ENCODE data around the gene DNAJB8.

Gene DNAJB8

DNA sequence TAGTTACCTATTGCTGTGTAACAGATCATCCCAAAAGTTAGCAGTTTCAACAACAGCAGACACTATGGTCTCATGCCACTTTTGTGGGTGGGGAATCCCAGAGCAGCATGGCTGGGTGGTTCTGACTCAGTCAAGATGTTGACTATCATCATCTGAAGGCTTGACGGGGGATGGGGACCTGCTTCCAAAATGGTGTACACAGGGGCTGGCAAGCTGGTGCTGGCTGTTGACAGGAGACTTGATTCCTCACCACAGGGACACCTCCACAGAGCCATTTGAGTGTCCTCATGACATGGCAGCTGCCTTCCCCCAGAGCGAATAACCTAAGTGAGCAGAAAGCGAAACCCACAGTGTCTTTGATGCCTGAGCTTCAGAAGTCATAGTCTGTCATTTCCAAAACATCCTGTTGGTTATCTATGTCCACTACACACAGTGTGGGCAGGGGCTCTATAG is 19.1 kb downstream of the DNAJB8 start:
- DNase-seq (ENCODE audit: low read depth, low spot score) = no peak

DNA sequence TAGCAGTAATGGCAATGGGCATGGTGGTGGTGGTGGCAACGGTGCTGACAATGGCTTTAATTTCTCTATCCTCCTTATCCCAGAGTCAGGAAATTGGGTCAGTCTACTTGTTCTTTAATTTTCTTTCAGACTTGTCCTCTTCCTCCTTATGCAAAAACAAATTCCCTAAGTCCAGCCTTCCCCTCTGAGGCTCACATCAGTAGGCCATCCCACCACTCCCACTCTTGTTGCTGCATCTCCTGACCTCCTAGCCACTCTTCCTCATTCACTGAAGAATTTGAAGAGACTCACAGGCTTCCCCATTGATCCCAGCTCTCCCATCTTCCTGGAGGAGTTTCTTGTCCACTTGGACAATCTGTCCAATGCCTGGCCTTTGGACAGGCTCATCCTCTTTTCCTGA is 19.9 kb downstream of the DNAJB8 start:
- no peak for DNase-seq (ENCODE audit: low read depth, low spot score)

DNA sequence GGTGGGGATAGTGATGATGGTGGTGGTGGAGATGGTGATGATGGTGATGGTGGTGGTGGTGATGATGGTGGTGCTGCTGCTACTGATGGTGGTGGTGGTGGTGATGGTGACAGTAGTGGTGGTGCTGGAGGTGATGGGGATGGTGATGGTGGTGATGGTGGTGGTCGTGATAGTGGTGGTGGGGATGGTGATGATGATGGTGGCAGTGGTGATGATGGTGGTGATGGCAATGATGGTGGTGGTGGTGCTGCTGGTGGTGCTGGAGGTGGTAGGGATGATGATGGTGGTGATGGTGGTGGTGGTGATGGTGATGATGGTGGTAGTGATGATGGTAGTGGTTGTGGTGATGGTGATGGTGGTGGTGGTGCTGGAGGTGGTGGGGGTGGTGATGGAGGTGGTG is 21.3 kb downstream of the DNAJB8 start:
- no peak for DNase-seq (ENCODE audit: low read depth, low spot score)

DNA sequence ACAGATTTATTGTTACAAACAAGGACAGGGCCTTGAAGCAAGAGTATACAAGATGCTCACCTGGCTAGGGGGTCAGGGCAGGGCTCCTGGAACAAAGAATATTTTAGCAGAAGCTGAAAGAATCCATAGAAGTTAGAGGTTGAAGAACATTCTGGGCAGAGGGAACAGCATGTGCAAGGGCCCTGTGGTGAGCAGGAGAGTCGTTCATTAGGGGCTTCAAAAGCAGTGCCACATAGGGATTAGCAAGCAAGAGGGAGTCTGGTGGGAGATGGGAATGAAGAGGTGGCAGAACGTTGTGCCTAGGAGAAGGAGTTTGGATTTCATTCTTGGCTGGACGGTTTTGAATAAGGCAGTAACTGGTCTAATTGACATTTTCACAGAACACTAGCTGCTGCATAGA is 22.9 kb downstream of the DNAJB8 start:
- no peak for DNase-seq (ENCODE audit: low read depth, low spot score)

DNA sequence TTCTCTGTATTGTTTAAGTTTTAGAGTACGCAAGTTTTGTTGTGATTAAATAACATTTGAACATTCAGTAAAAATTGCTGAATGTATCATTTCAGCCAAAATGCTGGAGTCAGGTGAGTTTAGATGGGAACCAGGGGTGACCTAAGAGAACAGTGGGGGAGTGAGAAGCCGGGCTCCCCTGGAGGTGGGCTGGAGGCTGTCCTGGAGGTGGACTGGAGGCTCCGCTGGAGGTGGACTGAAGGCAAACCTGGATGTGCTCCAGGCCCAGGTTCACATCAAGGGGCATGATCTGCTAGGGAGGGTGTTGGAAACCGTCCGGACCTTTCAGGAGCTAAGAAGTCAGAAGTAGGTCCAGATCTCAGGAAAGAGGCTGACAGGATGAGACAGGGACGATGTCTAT is 23.7 kb downstream of the DNAJB8 start:
- DNase-seq (ENCODE audit: low read depth, low spot score) = no peak

DNA sequence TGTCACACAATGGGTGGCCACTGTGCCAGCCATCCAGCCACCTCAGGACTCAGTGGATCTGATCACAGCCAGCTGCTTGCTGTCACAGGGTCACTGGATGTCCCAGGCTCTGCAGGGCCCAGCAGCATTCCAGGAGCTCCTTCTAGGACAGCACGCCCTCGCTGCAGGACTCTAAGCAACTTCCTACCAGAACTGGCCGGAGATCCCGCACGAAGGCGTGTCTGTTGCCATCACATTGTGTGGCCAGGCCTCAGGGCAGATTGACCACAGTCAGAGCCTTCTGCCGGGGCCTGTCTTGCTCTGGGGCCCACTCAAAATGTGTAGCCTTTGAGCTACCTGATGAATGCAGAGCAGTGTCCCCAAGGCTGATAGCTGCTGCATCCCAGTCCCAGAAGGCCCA is 24.6 kb downstream of the DNAJB8 start:
- DNase-seq (ENCODE audit: low read depth, low spot score) = no peak

DNA sequence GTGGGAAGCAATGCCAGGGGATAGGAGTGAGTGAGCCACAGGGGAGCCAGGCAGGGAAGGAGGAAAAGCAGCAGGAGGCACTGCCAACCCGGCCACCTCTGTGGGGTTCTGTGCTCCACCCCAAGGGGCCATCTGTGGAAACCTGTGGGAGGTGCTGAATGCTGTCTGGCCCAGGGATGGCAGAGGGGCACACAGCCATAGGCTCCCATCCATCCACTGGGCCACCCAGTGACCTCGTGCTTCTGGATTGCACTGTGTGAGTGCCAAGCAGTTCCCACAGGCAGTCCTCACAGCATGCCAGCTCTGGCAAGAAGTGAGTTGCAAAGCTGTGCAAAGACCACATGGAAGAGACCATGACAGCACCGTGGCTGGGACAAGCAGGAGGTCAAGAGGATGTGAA is 27.5 kb downstream of the DNAJB8 start:
- DNase-seq (ENCODE audit: low read depth, low spot score) = no peak

DNA sequence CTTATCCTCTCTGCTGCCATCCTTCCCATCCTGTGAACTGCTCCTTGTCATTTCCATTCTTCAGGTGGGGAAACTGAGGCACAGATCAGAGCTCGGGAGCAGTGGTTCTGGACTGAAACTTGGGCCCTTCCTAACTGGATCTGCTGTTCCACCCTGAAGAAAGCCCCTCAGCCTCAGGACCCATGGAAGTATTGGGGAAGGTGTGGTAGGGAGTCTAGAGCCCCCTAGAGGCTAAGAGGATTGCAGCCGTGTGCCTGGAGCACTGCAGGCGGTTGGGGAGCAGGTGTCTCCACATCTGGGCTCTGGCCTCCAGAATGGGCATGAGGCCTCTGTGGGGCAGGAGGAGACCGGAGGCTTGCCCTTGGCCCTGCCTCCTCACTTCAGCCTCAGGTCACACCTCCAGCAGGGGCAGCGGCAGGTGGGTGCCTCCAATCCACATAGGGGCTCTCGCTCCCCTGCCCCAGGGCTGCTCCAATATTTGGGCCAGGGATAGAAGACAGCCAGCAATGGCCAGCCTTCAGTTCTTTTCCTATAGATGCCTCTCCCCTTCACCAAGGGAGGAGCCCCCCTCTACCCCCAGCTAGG is 28.1 kb downstream of the DNAJB8 start:
- DNase-seq (ENCODE audit: low read depth, low spot score) = no peak

DNA sequence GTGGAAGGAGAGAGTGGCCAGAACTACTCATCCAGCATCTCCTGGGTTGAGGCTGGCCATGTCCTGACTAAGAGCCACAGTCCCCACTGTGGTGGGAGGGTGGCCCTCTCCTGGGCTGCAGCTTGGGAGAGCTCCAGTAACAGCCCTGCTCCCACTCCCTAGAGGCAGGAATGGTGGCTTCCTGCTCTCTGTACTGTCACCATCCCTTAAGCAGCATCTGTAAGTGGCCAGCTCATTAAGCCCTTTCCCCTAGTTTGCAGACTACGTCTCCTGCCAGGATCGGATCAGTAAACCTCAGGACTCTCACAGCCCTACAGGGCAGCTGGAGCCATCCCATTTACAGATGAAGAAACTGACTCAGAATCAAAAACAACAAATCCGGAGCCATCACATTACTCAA is 30.5 kb downstream of the DNAJB8 start:
- no peak for DNase-seq (ENCODE audit: low read depth, low spot score)

DNA sequence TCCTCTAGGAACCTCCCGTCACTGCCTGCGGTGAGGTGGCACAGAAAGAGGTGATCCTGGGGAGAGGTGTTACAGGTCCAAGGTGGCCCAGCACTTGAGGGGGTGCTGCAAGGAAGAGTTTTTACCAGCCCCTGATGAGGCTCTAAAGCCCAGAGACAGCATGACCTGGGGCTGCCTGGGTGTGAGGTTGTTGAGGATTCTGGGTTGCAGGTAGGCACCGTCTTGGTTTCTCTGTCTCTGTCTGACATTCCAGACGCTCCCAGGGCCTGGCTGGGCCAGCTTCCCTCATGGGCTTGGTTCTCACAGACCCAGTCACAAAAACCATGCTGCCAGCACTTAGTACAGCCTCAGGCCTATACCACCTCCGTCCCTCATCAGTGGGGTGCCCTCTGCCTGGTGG is 31.1 kb downstream of the DNAJB8 start:
- no peak for DNase-seq (ENCODE audit: low read depth, low spot score)

DNA sequence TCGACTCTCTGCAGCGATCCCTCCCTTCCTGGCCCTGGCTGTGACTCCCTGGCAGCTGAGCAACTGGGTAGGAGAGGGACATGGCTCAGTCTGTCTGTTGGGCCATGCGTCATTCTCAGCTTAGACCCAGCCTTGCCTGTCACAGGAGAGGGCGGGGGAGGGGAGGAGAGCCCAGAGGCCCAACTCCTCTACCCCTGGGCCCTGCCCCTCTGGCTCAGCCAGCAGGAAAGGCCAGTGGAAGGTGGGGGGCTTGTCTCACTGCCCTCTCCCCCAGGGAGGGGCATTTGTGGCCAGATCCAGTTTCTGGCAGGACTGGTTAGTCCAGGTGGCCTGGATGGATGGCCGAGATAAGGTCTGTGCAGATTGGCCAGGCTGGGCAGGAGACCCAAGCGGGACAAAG is 31.6 kb downstream of the DNAJB8 start:
- DNase-seq (ENCODE audit: low read depth, low spot score) = no peak

DNA sequence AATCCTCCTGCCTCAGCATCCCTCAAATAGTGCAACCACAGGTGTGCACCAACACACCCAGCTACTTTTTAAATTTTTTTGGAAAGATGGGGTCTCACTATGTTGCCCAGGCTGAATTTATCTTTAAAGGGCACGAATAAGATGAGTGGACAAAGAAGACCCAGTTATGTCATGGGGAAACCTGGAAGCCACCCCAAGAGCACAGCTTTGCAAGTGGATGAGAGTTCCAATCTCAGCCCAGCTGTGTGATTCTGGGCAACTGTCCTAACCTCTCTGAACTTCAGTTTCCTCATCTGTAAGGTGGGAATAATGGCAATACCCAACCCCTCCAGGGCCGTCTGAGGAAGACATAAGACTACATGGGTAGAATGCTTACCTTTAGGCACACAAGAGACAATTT is 32.2 kb downstream of the DNAJB8 start:
- no peak for DNase-seq (ENCODE audit: low read depth, low spot score)

DNA sequence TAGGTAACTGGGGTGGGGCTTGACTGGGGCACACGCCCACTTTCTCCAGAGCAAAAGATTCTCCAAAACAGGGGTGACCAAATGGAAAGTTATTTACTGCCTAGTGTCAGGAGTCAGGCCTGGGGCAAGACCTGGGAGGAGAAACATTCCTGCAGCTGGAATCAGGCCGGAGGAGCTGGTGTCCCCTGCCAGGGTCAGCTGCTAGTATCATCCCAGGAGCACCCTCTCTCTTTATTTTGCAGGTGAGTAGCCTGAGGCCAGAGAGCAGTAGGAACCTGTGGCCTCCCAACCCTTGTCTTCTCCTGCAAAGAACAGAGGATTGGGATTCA is 32.9 kb downstream of the DNAJB8 start:
- no peak for DNase-seq (ENCODE audit: low read depth, low spot score)

DNA sequence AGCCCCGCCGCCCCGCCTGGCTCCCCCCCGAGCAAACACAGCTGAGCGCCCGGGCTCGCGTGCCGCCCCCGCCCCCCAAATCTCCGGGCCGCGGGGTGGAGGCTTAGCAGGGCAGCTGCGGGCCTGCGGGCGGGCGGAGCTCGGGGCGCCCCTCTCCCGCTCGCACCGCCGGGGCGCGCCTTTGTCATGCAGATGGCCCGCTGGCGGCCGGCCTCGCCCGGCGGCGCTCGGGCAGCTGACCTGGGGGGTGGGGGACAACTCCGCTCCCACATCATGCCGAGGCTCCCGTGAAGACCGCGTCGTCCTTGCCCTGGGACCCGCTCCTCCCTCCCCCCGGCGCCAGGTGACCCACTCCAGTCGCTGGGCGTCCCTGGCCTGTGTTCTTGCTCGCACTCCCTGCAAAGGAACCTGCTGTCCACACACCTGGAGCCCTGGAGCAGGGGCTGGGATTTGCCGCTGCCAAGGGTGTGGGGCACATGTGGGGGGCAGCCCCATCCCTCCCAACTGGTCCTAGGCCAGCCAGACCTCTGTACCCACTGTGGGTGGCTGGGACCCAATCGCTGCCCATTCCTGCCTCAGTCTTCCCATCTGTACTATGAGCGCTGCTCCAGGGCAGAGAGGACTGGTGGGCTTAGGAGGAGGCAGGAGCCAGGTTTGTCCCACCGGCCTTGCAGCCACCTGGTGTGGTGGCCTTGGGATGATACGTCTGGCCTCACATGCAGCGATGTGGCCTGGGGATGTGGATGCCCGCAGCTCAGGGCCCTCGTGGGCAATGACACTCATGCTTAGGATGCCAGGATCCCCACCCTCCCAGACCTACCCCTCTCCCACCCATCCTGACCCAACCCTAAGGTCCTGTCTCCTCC is 33.5 kb downstream of the DNAJB8 start:
- DNase-seq (ENCODE audit: low read depth, low spot score) = no peak

DNA sequence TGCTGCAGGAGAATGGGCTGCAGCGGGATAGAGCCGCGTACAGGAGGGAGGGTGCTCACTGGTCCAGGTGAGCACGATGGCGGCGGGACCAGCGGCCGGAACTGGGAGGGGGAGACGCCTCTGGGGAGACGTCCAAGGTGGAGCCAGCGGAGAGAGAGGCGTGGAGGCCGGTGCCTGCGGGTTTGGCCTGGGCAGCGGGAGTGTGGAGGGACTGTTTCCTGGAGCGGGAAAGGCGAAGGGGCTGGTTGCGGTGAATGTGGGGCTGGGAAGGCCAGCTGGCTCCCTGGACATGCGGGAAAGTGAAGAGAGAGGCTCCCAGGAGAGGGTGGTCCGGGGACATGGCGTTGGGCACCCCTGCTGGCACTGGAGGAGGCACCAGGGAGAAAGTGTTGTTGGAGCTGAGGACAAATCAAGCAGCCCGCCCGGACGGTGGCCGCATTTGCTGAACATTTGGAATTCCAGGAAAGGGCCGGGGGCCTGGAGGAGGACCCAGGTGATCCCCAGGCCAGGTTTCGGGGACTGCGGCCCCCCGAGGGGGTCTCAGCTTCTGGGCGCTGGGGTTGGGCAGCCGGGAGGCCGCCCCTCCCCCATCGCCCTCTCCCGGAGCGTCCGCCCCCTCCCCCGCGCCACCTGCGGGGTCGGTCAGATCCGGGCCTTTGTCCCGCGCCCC is 34.3 kb downstream of the DNAJB8 start:
- no peak for DNase-seq (ENCODE audit: low read depth, low spot score)

DNA sequence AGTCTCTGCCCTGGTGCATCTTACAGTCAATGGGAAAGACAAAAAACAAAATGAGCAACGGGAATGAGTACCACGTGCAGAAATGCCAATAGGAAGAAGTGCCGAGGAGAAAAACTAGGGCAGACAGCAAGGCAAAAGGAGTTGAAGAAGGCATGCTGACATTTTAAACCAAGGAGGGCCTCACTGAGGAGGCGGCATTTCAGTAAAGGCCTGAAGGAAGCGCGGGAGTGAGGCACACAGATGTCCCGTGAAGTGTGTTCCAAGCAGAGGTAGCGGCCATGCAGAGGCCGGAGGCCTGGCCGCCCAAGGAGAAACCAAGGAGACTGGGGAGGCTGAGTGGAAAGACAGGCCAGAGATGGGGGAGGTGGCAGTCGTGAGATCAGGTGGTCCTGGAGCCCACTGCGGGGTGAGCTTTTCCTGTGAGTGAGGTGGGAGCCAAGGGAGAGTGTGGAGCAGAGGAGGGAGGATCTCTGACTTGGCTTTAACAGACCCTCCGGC is 34.8 kb downstream of the DNAJB8 start:
- DNase-seq (ENCODE audit: low read depth, low spot score) = no peak

DNA sequence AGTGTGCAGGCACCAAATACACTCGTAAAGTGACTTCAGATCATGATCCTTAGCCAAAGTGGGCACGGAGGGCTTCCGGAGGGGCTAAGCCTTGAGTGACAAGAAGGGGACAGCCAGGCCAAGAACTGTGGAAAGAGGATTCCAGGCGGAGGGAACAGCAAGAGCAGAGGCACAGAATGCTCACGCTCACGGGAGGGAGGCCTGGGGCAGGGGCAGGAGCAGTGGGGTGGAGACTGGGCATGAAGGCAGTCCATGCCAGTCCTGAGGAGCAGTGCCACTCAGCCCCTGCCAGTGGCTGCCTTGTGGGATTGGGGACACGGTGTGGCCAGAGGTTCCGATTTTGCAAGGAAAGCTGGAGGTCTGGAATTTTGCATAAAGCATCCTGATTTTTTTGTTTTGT is 36.0 kb downstream of the DNAJB8 start:
- no peak for DNase-seq (ENCODE audit: low read depth, low spot score)

DNA sequence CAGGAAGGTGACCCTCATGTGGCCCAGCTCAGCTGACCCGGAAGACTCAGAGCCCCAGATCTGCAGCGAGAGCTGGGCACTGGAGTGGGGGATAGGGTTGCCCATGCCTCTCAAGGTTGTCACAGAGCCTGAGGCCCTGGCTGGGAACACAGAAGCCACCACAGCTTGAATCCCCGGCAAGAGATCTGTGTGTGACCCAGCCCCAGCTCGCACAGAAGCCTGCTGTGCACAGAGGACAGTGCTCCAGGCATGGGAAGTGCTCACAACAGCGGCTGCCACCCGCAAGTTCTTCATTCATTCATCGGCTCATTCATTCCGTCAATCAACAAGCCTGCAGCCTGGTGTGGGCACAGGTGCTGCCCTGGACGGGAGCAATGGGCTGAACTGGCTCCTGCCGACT is 36.4 kb downstream of the DNAJB8 start:
- no peak for DNase-seq (ENCODE audit: low read depth, low spot score)

DNA sequence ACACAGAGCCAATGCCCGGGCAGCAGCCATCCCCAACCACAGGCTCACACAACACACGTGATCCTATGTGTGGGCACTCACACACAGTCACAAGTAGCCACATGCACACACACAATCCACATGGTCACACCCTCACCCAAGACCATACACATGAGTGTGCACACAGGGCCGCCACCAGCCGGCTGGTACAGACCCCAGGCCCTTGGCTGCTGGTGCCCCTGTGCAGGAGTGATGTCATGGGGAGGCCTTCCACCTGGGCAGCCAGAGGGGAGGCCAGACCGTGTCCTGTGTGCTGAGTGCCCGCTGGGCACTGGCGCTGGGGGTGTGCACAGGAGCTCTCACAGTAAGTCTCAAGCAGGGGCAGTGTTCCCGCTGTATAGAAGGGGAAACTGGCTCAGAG is 36.9 kb downstream of the DNAJB8 start:
- DNase-seq (ENCODE audit: low read depth, low spot score) = no peak

DNA sequence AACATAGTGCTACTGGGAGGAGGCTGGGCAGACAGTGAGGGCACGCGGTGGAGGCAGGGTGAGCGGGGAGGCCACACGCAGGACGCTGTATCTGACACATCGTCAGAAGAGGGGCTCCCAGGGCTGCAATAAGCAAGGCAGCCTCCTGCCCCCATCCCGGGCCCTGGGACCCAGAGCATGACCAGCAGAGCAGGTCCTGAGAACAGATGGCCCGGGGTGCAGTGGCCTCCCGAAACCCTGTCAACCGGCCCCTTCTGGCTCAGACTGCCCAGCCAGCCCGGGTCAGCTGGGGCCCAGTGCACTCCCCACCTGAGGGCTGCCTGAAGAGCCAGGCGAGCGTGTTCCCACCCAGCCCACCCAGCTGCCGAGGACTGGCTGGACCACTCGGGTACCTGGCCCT is 37.4 kb downstream of the DNAJB8 start:
- no peak for DNase-seq (ENCODE audit: low read depth, low spot score)

DNA sequence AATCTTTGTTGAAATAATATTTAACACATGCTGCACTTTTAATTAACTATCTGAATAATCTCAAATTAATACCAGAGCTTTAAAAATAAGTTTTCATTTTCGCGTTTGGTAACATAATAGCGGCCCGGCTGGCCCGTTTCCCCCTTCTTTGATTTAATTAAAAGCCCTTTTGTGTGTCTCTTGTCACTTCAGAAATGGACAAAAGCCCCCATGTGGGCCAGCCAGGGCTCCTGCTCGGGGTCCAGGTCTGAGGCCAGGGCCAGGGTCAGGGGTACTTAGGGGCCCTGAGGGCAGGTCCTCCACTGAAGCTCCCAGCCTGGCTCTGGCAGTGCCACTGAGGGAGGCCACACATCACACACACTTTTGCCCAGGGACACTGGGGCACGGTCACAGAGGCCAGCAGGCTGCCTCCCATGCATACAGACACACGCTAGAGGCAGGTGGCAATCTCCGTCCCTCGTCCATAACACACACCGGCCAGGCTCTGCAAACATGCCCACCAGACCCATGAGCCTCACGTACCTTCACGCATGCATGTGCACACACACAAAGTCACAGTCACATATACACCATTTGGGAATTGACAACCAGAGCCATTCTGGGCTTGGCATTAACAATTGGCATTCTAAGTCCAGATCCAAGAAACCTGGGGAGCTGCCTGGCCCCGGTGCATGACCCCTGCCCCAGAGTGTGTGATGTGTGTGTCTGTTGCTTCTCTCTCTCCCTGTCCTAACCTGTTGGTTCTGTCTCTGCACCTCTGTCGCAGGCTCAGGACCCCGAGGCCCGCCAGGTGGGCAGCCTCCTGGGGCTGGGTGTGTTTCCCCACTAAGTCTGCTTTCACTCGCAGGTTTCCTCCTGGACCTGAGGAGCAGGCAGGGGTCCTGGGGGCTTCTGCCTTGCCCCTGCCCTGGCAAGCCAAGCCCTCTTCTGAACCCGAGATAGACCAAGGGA is 38.5 kb downstream of the DNAJB8 start:
- no peak for DNase-seq (ENCODE audit: low read depth, low spot score)
